Measurements from ENCODE around the gene TOP2A. TPM values are rescaled to one million over a fixed set of nuclear protein-coding genes. Genes with fewer than 3 reads are reported as not detected.
A peak's percentile ranks its signal among the peaks of the same experiment; 100 is the strongest.

Gene TOP2A
- total RNA-seq, 2 donors from 2014 or later = 324 to 425 TPM

- Mint-ChIP-seq H3K4me3 (peak overlapping the region; percentile 43 to 68), H3K4me1 (ENCODE audit: low read depth) (peaks cover 28% of the 10 kb centered on the region), H3K36me3 (ENCODE audit: insufficient read depth in 2 of 2) (peaks cover 0 to 4% of the 10 kb centered on the region in 2 donors), H3K27me3 (ENCODE audit: low read depth) (peaks cover 14% of the 10 kb centered on the region), H3K27ac (no peak overlapping the region), H3K9me3 (no peaks in the 10 kb centered on the region)
- DNase-seq (no peak), ATAC-seq (replicated peaks in 1 of 2) (peak; percentile 24 to 36)
These were observed 55.6 kb downstream of the TOP2A start for GRCh38 chr17:40361925-40362695.

- H3K4me3 Mint-ChIP-seq = peak overlapping the region in 1 of 2 donors; percentile 44
- no peak overlapping the region for H3K27ac Mint-ChIP-seq
- H3K9me3 Mint-ChIP-seq = no peaks in the 10 kb centered on the region
- H3K27me3 Mint-ChIP-seq (ENCODE audit: low read depth) = peaks cover 14% of the 10 kb centered on the region
- H3K4me1 Mint-ChIP-seq (ENCODE audit: low read depth) = peaks cover 28% of the 10 kb centered on the region
- DNase-seq (no peak), ATAC-seq (replicated peaks in 1 of 2) (no peak)
- H3K36me3 Mint-ChIP-seq (ENCODE audit: insufficient read depth in 2 of 2) = peaks cover 0 to 4% of the 10 kb centered on the region in 2 donors
These were observed 56.4 kb downstream of the TOP2A start for GRCh38 chr17:40361063-40361924.

- H3K36me3 Mint-ChIP-seq (ENCODE audit: insufficient read depth in 2 of 2) = peaks cover 0 to 4% of the 10 kb centered on the region in 2 donors
These were observed 57.6 kb downstream of the TOP2A start for GRCh38 chr17:40360091-40360490.

GRCh38 chr17:40358323-40359038, 59.2 kb downstream of the TOP2A start:
- Mint-ChIP-seq H3K27me3 (ENCODE audit: low read depth) (peaks cover 14% of the 10 kb centered on the region), H3K27ac (no peak overlapping the region)

More at GRCh38 chr17:40360091-40360490, 57.6 kb downstream of the TOP2A start:
- H3K27ac Mint-ChIP-seq = no peak overlapping the region
- H3K4me1 Mint-ChIP-seq (ENCODE audit: low read depth) = peaks cover 28% of the 10 kb centered on the region
- no peak for ATAC-seq (replicated peaks in 1 of 2)
- no peak for DNase-seq
- H3K4me3 Mint-ChIP-seq = no peak overlapping the region
- H3K9me3 Mint-ChIP-seq = no peaks in the 10 kb centered on the region
- H3K27me3 Mint-ChIP-seq (ENCODE audit: low read depth) = peaks cover 14% of the 10 kb centered on the region

GRCh38 chr17:40356990-40357881, 60.5 kb downstream of the TOP2A start:
- Mint-ChIP-seq H3K36me3 (ENCODE audit: insufficient read depth in 2 of 2) (no peaks in the 10 kb centered on the region), H3K27me3 (ENCODE audit: low read depth) (peaks cover 14% of the 10 kb centered on the region), H3K4me1 (ENCODE audit: low read depth) (peaks cover 33% of the 10 kb centered on the region), H3K9me3 (no peaks in the 10 kb centered on the region), H3K27ac (no peak overlapping the region), H3K4me3 (no peak overlapping the region)
- DNase-seq (no peak), ATAC-seq (replicated peaks in 1 of 2) (no peak)

More at GRCh38 chr17:40358323-40359038, 59.2 kb downstream of the TOP2A start:
- Mint-ChIP-seq H3K36me3 (ENCODE audit: insufficient read depth in 2 of 2) (peaks cover 0 to 2% of the 10 kb centered on the region in 2 donors), H3K4me3 (peak overlapping the region; percentile 36 to 52), H3K4me1 (ENCODE audit: low read depth) (peaks cover 26% of the 10 kb centered on the region), H3K9me3 (no peaks in the 10 kb centered on the region)
- ATAC-seq (replicated peaks in 1 of 2) = peak; percentile 42 to 54
- peak; percentile 88 to 93 for DNase-seq

GRCh38 chr17:40355804-40356758, 61.6 kb downstream of the TOP2A start:
- Mint-ChIP-seq H3K9me3 (no peaks in the 10 kb centered on the region), H3K36me3 (ENCODE audit: insufficient read depth in 2 of 2) (no peaks in the 10 kb centered on the region), H3K27me3 (ENCODE audit: low read depth) (peaks cover 9% of the 10 kb centered on the region), H3K4me3 (no peak overlapping the region), H3K4me1 (ENCODE audit: low read depth) (peaks cover 30% of the 10 kb centered on the region), H3K27ac (no peak overlapping the region)
- DNase-seq = no peak
- ATAC-seq (replicated peaks in 1 of 2) = no peak

GRCh38 chr17:40355123-40355803, 62.4 kb downstream of the TOP2A start:
- Mint-ChIP-seq H3K9me3 (no peaks in the 10 kb centered on the region), H3K4me1 (ENCODE audit: low read depth) (peaks cover 26% of the 10 kb centered on the region), H3K4me3 (no peak overlapping the region), H3K27me3 (ENCODE audit: low read depth) (peaks cover under 1% of the 10 kb centered on the region), H3K36me3 (ENCODE audit: insufficient read depth in 2 of 2) (no peaks in the 10 kb centered on the region), H3K27ac (no peak overlapping the region)
- ATAC-seq (replicated peaks in 1 of 2) (peak; percentile 70 to 80), DNase-seq (peak; percentile 80 to 88)

GRCh38 chr17:40354221-40355122, 63.2 kb downstream of the TOP2A start:
- no peak overlapping the region for H3K27ac Mint-ChIP-seq
- ATAC-seq (replicated peaks in 1 of 2) (peak in 1 of 2 donors; percentile 4), DNase-seq (no peak)
- H3K27me3 Mint-ChIP-seq (ENCODE audit: low read depth) = no peaks in the 10 kb centered on the region
- no peaks in the 10 kb centered on the region for H3K9me3 Mint-ChIP-seq
- H3K36me3 Mint-ChIP-seq (ENCODE audit: insufficient read depth in 2 of 2) = no peaks in the 10 kb centered on the region
- H3K4me3 Mint-ChIP-seq = no peak overlapping the region
- peaks cover 26% of the 10 kb centered on the region for H3K4me1 Mint-ChIP-seq (ENCODE audit: low read depth)

- DNase-seq (no peak), ATAC-seq (replicated peaks in 1 of 2) (peak; percentile 30 to 71)
- H3K9me3 Mint-ChIP-seq = no peaks in the 10 kb centered on the region
- no peaks in the 10 kb centered on the region for H3K27me3 Mint-ChIP-seq (ENCODE audit: low read depth)
- H3K27ac Mint-ChIP-seq = peak overlapping the region; percentile 1
- peak overlapping the region in 1 of 2 donors; percentile 21 for H3K4me3 Mint-ChIP-seq
- no peaks in the 10 kb centered on the region for H3K36me3 Mint-ChIP-seq (ENCODE audit: insufficient read depth in 2 of 2)
- peaks cover 17% of the 10 kb centered on the region for H3K4me1 Mint-ChIP-seq (ENCODE audit: low read depth)
These were observed 64.8 kb downstream of the TOP2A start for GRCh38 chr17:40352779-40353394.

GRCh38 chr17:40352237-40352778, 65.4 kb downstream of the TOP2A start:
- Mint-ChIP-seq H3K27ac (peak overlapping the region; percentile 1), H3K27me3 (ENCODE audit: low read depth) (no peaks in the 10 kb centered on the region), H3K9me3 (no peaks in the 10 kb centered on the region), H3K36me3 (ENCODE audit: insufficient read depth in 2 of 2) (no peaks in the 10 kb centered on the region), H3K4me1 (ENCODE audit: low read depth) (peaks cover 23% of the 10 kb centered on the region), H3K4me3 (no peak overlapping the region)
- ATAC-seq (replicated peaks in 1 of 2) (no peak), DNase-seq (no peak)

Data from activated T-cell treated with anti-CD3 and anti-CD28 coated beads, Interleukin-2, amount 50 U/mL, for 72 hours (primary cell).